GM12875 (cell line): ENCODE data around the gene RECQL5.

Source experiments
- H3K4me3 ChIP-seq: one replicate; pipeline ENCODE4 v1.5.1; 2011; ENCODE audit warnings: low read depth, low read length, control low read depth
- TF ChIP-seq, protein P1 (sequence below): IDR thresholded peaks from 2 replicates; pipeline ENCODE4 v1.5.1; 2011; ENCODE audit warnings: low read depth, mild to moderate bottlenecking, control low read depth, inconsistent platforms, low read length, moderate library complexity, borderline replicate concordance; ENCODE audit not compliant: insufficient read depth

RECQL5 gene

DNA sequence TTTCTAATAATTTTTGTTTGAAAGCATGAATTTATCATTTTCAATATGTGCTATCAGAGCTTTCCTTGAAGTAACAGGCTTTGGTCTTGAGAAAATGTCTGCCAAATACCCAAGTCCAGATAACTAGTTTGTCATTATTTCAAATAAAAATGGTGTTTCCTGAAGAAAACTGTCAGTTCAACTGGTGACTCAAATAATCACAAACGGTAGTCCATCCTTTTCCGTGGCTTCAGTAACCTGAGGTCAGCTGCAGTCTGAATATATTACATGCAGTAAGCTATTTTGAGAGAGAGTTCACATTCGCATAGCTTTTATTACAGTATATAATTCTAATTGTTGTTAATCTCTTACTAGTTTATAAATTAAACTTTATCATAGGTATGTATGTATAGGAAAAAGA, 9.5 kb upstream of the RECQL5 start:
- no peak overlapping the region for H3K4me3 ChIP-seq
- TF ChIP-seq, protein P1, sequence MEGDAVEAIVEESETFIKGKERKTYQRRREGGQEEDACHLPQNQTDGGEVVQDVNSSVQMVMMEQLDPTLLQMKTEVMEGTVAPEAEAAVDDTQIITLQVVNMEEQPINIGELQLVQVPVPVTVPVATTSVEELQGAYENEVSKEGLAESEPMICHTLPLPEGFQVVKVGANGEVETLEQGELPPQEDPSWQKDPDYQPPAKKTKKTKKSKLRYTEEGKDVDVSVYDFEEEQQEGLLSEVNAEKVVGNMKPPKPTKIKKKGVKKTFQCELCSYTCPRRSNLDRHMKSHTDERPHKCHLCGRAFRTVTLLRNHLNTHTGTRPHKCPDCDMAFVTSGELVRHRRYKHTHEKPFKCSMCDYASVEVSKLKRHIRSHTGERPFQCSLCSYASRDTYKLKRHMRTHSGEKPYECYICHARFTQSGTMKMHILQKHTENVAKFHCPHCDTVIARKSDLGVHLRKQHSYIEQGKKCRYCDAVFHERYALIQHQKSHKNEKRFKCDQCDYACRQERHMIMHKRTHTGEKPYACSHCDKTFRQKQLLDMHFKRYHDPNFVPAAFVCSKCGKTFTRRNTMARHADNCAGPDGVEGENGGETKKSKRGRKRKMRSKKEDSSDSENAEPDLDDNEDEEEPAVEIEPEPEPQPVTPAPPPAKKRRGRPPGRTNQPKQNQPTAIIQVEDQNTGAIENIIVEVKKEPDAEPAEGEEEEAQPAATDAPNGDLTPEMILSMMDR = no peak

DNA sequence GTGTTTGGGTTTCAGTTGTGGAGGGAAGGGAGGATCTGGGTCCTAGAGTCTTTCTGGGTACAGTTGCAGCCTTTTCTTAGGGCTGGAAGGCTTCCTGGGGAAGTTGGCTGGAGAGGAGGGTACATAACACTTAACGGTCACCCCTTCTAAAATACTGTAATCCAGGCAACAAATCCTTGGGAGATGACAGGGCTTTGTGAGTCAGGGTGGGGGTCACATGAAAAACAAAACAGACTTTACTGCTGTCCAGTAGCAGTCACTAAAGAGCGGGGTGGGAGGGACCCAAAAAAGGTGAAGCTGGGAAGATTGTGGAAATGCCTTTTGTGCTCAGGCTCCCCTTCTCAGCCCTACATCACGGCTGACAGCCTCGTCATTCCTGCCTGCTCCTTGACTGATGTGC, 6.5 kb upstream of the RECQL5 start:
- H3K4me3 ChIP-seq = no peak overlapping the region
- TF ChIP-seq, protein P1 = no peak

DNA sequence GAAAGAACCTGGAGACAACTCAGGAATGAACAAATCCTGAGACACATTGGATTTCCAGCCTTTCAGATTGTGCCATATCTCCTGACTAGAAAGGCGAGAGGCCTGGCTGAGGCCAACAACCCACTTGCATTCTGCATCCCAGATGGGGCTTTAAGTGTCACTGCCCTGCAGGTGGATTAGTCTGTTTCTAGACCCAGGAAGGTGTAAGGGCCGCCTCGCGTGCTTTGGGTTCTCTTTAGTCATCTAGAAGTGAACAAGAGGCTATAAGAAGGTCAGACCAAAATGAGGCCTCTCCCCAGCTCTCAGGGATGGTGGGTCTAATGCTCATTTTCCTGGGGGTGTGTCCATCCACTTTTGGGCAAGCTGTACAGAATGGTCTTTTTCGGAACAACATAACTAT, 5.1 kb upstream of the RECQL5 start:
- TF ChIP-seq, protein P1 = no peak
- H3K4me3 ChIP-seq = no peak overlapping the region

DNA sequence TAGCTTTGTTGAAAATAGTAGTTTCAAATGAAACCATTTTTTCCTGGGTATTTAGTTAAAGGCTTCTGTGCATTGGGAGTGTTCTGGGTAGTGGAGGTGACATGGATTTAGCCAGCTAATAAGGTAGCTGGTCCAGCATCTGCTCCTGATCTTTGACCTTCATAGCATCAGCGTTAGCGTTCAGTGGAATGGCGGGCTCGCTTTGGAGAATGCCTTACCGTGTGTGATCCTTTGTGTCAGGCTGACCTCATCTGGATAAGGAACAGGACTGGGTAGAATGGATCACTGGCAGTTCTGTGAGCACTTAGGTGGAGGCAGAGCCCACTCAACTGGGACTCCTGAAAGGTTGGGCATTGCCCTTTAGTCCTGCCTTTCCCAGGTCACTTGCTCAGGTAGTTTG, 3.9 kb upstream of the RECQL5 start:
- TF ChIP-seq, protein P1 = no peak
- H3K4me3 ChIP-seq = no peak overlapping the region

DNA sequence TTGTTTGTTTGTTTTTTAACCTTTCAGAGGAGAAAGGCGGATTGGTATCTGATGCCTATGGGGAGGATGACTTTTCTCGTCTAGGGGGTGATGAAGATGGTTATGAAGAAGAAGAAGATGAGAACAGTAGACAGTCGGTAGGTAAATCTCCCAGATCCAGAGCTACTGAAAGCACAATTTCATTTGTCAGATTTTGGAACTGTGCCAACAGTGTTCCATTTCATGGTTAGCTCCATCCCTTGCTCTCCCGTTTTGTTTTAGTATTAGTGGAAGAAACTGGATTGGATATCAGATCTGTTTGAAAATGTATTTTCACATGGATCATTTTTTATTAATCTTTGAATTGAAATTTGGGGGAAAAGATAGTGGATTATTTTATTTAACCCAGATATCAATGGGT, 1.5 kb upstream of the RECQL5 start:
- TF ChIP-seq, protein P1 = no peak
- no peak overlapping the region for H3K4me3 ChIP-seq

DNA sequence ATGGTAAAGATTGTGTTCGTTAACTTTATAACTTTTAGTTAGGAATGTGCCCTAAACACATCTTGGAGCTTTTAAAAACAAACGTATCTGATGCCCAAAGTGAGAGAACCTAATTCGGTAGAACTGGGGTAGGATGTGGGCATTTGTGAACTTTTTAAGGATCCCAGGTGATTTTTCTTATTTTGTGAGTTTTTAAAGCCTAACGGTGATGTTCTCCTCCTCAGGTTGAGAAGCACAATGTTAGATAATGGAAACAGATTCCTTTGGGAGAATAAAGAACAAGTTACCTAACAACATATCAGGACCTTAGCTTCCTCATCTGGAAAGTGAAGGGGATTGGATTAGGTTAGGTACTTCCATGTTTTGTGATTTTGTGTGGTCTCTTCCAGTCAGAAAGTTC, 871 bp upstream of the RECQL5 start:
- TF ChIP-seq, protein P1 = no peak
- peak overlapping the region; percentile 65 for H3K4me3 ChIP-seq

DNA sequence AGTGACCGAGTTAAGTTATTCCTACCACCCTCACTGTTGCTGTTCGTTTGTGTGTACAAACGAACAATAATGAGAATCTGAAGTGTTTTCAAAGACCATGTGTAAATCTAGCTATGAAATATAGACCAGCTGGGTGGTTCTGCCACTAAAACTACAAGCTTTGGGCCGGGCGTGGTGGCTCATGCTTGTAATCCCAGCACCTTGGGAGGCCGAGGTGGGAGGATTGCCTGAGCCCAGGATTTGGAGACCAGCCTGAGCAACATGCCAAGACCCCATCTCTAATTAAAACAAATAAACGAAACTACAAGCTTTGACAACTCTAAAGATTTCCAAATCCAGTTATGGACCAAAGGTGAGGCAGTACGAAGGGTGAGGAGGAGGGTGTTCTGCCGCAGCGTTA, 973 bp downstream of the RECQL5 start:
- TF ChIP-seq, protein P1 = no peak
- no peak overlapping the region for H3K4me3 ChIP-seq
